Stomach (tissue), 4 donors: ENCODE results near the gene SALL1.

ENCODE experiments used
- CTCF ChIP-seq, 7 experiments: fragments of 450-650 bp in 4 of 7; fragments of 200-600 bp in 3 of 7; sonication (generic) in 3 of 7; IDR thresholded peaks; one replicate each; pipeline ENCODE4 v1.5.1; 2016 to 2019; ENCODE audit warnings: antibody characterized with exemption in 7 of 7, control low read depth in 2 of 7, mild to moderate bottlenecking in 1 of 7
- EP300 ChIP-seq: sonication (generic); formaldehyde crosslinking; IDR thresholded peaks from one replicate; pipeline ENCODE4 v1.6.1; 2017; ENCODE audit warnings: antibody characterized with exemption
- POLR2A ChIP-seq, 4 donors: fragments of 450-650 bp; IDR thresholded peaks; one replicate each; pipeline ENCODE4 v1.6.1; 2016; ENCODE audit warnings: antibody characterized with exemption in 4 of 4, control low read depth in 2 of 4, mild to moderate bottlenecking in 1 of 4, moderate library complexity in 1 of 4

- TF ChIP-seq CTCF (IDR thresholded peaks at IDR 0.05) (no peak), POLR2A (IDR thresholded peaks at IDR 0.05) (no peak), EP300 (no peak)
These were observed 42.8 kb upstream of the SALL1 start for GRCh38 chr16:51193879-51194278.
